Measurements from ENCODE around the gene RPS6KL1.
A peak's percentile ranks its signal among the peaks of the same experiment; 100 is the strongest.

The RPS6KL1 gene

DNA sequence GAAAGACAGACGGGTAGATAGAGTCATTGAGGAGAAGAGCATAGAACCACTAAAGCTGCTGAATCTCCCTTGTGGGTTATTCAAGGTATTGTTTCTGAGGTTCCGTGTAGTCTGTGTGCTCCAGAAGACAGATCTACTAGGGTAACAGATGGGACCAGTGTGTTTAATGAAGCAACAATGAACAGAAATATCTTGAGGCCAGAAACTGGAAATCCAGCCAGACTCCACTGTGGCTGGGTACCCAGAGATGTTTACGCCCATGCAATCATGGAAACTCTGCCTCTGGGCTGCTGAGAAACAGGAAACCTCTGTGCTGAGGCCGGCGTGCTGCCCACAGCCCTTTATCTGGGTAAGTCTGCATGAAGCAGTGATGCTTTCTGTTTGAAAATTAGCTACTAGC lies 55.4 kb downstream of the RPS6KL1 start:
- Histone ChIP-seq H3K4me1 (peaks cover 11 to 32% (median 26%) of the 10 kb centered on the region in 10 experiments), H3K9ac (no peak overlapping the region), H3K27ac (peak overlapping the region in 3 of 11 experiments; percentile 9 to 43 (median 20); a peak in 2 of 22 replicates), H4K20me1 (no peaks in the 10 kb centered on the region), H3K4me2 (peak overlapping the region; percentile 47 to 79 (median 60)), H3K9me3 (replicated peaks in 1 of 11) (no peaks in the 10 kb centered on the region), H3K4me3 (no peak overlapping the region), H3K27me3 (no peaks in the 10 kb centered on the region), H3K36me3 (peaks cover 0 to 5% (median 0%) of the 10 kb centered on the region in 11 experiments; a peak in 2 of 22 replicates)
- no peak for TF ChIP-seq Cebpa-rat (IDR thresholded peaks at IDR 0.05)

DNA sequence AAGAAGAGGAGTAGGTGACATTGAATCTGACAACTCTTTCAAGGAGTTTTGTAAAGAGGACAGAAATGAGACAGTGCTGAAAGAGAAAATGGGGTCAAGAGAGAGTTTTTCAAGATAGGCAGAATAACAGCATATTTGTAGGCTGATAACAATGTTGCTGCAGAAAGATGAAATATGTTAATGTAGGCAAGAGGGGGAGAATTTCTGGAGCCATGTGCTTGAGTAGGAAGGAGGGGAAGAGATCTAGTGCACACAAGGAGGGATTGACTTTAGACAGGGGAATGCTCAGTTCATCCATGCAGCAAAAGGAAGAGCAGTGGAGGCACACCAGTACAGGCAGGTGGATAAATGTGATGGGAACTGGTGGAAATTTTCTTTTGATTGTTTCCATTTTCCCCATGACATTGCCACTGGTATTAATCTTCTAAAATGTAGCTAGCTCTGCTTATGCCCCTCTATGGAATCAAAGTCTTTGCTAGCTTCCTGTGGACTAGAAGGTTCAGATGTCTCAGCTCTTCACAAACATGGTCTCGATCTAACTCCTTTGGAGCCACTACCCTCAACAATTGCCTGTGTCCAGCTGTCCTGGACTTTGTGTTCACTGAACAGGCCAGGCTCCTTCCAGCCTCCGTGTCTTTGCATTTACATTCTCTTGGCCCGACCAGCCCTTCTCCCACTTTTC lies 56.2 kb downstream of the RPS6KL1 start:
- H4K20me1 ChIP-seq = no peaks in the 10 kb centered on the region
- no peak for TF ChIP-seq Cebpa-rat (IDR thresholded peaks at IDR 0.05)
- H3K9ac ChIP-seq = no peak overlapping the region
- H3K27ac ChIP-seq = peak overlapping the region in 1 of 11 experiments; percentile 20; a peak in 1 of 22 replicates
- H3K9me3 ChIP-seq (replicated peaks in 1 of 11) = no peaks in the 10 kb centered on the region
- peaks cover 0 to 12% (median 0%) of the 10 kb centered on the region in 11 experiments; a peak in 2 of 22 replicates for H3K36me3 ChIP-seq
- peaks cover 11 to 38% (median 27%) of the 10 kb centered on the region in 10 experiments for H3K4me1 ChIP-seq
- H3K4me3 ChIP-seq = no peak overlapping the region
- H3K27me3 ChIP-seq = no peaks in the 10 kb centered on the region
- H3K4me2 ChIP-seq = peak overlapping the region; percentile 47 to 79 (median 60); a peak in 21 of 22 replicates

DNA sequence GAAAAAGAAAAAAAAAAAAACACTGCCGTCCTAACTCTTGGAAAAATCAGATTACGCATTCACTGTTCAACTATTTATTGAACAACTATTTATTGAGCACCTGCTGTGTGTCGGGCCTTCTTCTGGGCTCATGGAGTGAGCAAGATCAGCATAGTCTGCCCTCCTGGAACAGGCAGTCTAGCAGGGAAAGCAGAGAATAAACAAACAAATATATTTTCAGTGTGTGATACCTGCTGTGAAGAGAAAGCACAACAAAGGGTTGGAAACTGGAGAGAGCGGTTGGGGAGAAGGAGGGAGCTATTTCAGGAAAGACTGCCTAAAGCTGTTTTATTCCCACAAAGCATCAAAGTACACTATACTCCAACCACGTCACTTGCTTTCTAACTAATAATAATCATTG lies 57.9 kb downstream of the RPS6KL1 start:
- H3K4me1 ChIP-seq = peaks cover 11 to 38% (median 27%) of the 10 kb centered on the region in 10 experiments
- H3K4me2 ChIP-seq = no peak overlapping the region
- no peaks in the 10 kb centered on the region for H3K9me3 ChIP-seq (replicated peaks in 1 of 11)
- H4K20me1 ChIP-seq = no peaks in the 10 kb centered on the region
- H3K9ac ChIP-seq = no peak overlapping the region
- peaks cover 0 to 12% (median 0%) of the 10 kb centered on the region in 11 experiments; a peak in 2 of 22 replicates for H3K36me3 ChIP-seq
- H3K27me3 ChIP-seq = no peaks in the 10 kb centered on the region
- no peak overlapping the region for H3K27ac ChIP-seq
- no peak overlapping the region for H3K4me3 ChIP-seq
- no peak for TF ChIP-seq Cebpa-rat (IDR thresholded peaks at IDR 0.05)

- Histone ChIP-seq H3K9me3 (replicated peaks in 1 of 11) (no peaks in the 10 kb centered on the region), H3K4me1 (peaks cover 11 to 38% (median 27%) of the 10 kb centered on the region in 10 experiments), H3K4me3 (no peak overlapping the region), H3K27me3 (no peaks in the 10 kb centered on the region), H3K36me3 (peaks cover 0 to 12% (median 0%) of the 10 kb centered on the region in 11 experiments; a peak in 2 of 22 replicates), H3K9ac (no peak overlapping the region), H3K27ac (no peak overlapping the region), H4K20me1 (no peaks in the 10 kb centered on the region), H3K4me2 (peak overlapping the region in 2 of 11 experiments; percentile 64 to 81; a peak in 4 of 22 replicates)
- no peak for TF ChIP-seq Cebpa-rat (IDR thresholded peaks at IDR 0.05)
Observed at GRCh38 chr14:74864198-74864597, 58.9 kb downstream of the RPS6KL1 start.

DNA sequence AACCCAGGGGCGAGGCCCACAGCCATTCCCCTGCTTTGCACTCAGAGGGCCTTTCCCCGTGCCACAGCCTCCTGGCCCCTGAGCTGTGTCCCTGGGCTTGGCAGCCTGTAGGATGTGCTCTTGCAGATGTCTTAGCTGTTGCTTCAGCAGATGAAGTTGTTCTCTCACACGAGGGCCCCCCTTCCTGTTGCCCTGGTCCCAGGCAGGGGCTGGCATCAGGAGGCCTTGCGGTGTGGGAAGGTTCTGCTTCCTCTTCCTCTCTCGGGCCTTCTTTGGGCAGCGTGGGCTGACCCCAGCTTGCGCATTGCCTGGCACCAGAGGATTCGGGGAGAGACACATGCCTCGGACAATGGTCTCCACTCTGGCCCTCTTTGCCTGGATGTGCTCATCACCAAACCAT lies 59.8 kb downstream of the RPS6KL1 start:
- no peak for TF ChIP-seq Cebpa-rat (IDR thresholded peaks at IDR 0.05)
- Histone ChIP-seq H3K4me3 (no peak overlapping the region), H3K27ac (peak overlapping the region in 3 of 11 experiments; percentile 4 to 14 (median 10); a peak in 4 of 22 replicates), H3K9me3 (replicated peaks in 1 of 11) (no peaks in the 10 kb centered on the region), H3K4me2 (peak overlapping the region in 9 of 11 experiments; percentile 20 to 81 (median 50); a peak in 15 of 22 replicates), H3K9ac (peak overlapping the region in 2 of 11 experiments; percentile 26 to 54; a peak in 1 of 22 replicates), H3K4me1 (peaks cover 11 to 33% (median 27%) of the 10 kb centered on the region in 10 experiments), H3K36me3 (peaks cover 0 to 12% (median 0%) of the 10 kb centered on the region in 11 experiments; a peak in 1 of 22 replicates), H4K20me1 (no peaks in the 10 kb centered on the region), H3K27me3 (no peaks in the 10 kb centered on the region)

- Histone ChIP-seq H3K4me2 (no peak overlapping the region), H3K9ac (no peak overlapping the region), H3K27me3 (no peaks in the 10 kb centered on the region), H3K4me3 (no peak overlapping the region), H3K36me3 (peaks cover 0 to 12% (median 0%) of the 10 kb centered on the region in 11 experiments; a peak in 1 of 22 replicates), H3K27ac (no peak overlapping the region), H3K4me1 (peaks cover 0 to 20% (median 14%) of the 10 kb centered on the region in 10 experiments; a peak in 14 of 20 replicates), H4K20me1 (no peaks in the 10 kb centered on the region), H3K9me3 (replicated peaks in 1 of 11) (no peaks in the 10 kb centered on the region)
- TF ChIP-seq Cebpa-rat (IDR thresholded peaks at IDR 0.05) = no peak
Observed at GRCh38 chr14:74861734-74862090, 61.3 kb downstream of the RPS6KL1 start.

DNA sequence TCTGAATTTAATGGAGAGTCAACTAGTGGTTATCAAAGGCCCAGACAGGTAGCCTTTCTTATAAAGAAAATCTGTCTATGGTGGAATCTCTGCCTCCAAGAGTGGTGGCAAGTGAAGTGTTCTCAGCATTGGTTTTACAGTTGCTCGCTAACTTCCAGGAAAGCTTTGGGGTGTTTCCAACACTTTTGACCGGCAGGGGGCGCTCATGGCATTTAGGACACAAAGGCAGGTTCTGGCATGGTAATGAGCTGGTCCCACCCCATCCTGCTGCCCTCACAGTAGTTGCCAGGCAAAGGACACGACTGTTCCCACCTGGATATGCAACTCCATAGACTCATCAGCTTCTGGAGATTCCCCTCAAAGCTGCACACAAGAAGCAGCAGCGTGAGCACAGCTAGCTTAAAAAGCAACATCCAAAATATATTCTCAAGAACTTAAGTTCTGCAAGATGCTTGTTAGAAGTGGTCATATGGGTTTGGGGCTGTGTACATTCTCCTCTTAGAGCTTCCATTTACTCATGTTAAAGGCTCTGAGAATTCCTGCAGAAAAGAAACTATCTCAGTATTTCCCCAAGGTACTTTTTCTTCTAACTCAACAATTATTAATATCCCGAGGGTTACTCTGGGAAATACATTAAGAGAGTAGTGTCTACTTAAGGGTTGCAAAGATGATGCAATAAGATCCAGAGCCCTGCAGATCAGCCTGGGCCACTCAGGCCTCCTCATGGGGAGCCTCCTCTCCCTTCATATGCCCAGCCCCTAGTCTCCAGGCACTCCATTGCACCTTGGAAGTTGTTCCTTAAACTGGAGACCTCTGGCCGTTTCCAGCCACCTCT lies 61.9 kb downstream of the RPS6KL1 start:
- Histone ChIP-seq H3K27ac (no peak overlapping the region), H4K20me1 (no peaks in the 10 kb centered on the region), H3K9ac (no peak overlapping the region), H3K36me3 (peaks cover 0 to 12% (median 0%) of the 10 kb centered on the region in 11 experiments; a peak in 1 of 22 replicates), H3K4me2 (no peak overlapping the region), H3K4me1 (peaks cover 0 to 22% (median 14%) of the 10 kb centered on the region in 10 experiments; a peak in 17 of 20 replicates), H3K9me3 (replicated peaks in 1 of 11) (no peaks in the 10 kb centered on the region), H3K4me3 (no peak overlapping the region), H3K27me3 (no peaks in the 10 kb centered on the region)
- TF ChIP-seq Cebpa-rat (IDR thresholded peaks at IDR 0.05) = peak in 2 of 11 experiments; percentile 35 to 72; a peak in 3 of 22 replicates

GRCh38 chr14:74859757-74860552 lies 63.1 kb downstream of the RPS6KL1 start:
- Histone ChIP-seq H3K4me1 (peaks cover 0 to 33% (median 22%) of the 10 kb centered on the region in 10 experiments; a peak in 17 of 20 replicates), H4K20me1 (no peaks in the 10 kb centered on the region), H3K4me3 (no peak overlapping the region), H3K9ac (no peak overlapping the region), H3K27me3 (no peaks in the 10 kb centered on the region), H3K9me3 (replicated peaks in 1 of 11) (no peaks in the 10 kb centered on the region), H3K4me2 (no peak overlapping the region), H3K36me3 (peaks cover 0 to 12% (median 0%) of the 10 kb centered on the region in 11 experiments; a peak in 1 of 22 replicates), H3K27ac (no peak overlapping the region)
- TF ChIP-seq Cebpa-rat (IDR thresholded peaks at IDR 0.05) = no peak

Data from BLaER1 treated with 17β-estradiol and CSF1 and Interleukin-3, amounts not matched to agents 10 nM and 100 nM (cell line).